Inferior parietal cortex (tissue), 1 donor: ENCODE results near the gene PLK3.
"Not testable (repeated sequence)": the region's sequence is repeated elsewhere in the genome, so short reads cannot be mapped to it uniquely, and the experiment has no call there.

Source experiments
- DNase-seq: peaks from one replicate; pipeline ENCODE4 v3.0.0-alpha.2; 2016; ENCODE audit errors: extremely low spot score

The PLK3 gene

DNA sequence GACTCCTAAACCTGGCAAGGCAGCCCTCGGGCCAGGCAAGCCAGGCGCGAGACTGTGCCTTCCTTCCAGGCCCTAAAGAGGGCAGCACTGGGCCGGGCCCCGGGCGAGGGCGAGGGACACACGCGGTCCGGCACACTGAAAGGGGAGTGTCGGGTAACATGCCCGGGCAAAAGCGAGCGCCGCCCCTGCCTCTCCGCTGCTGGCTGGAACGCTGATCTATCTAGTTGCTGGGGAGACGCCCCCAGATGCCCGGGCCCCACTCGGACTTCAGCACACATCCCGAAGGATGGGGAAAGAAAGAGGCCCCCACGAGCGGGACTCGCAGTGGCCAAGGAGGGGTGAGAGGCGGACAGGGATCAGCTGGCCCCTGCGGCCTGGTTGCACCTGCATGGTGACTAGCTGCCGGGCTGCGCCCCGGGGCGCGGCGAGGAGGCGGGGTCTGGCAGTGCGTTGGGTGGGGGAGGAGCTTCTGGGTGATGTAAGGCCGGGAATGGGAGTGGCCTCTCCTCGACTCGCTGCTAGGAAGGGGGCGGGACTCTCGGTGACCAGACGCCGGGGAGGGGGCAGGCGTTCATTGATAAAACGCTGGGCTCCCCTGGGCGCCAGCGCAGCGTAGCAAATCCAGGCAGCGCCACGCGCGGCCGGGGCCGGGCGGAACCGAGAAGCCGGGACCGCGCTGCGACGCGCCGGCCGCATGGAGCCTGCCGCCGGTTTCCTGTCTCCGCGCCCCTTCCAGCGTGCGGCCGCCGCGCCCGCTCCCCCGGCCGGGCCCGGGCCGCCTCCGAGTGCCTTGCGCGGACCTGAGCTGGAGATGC lies at the start of gene PLK3:
Gene PLK3 (plus strand): TSS at position 608 of the 815 bp plus-strand sequence. CDS start 87 bp downstream, at position 695.
- peak; percentile 93 for DNase-seq

GRCh38 chr1:44757420-44757819 lies 42.8 kb upstream of the PLK3 start:
- DNase-seq: no peak

- DNase-seq: no peak
Measured at GRCh38 chr1:44759077-44759476, 41.1 kb upstream of the PLK3 start.

DNA sequence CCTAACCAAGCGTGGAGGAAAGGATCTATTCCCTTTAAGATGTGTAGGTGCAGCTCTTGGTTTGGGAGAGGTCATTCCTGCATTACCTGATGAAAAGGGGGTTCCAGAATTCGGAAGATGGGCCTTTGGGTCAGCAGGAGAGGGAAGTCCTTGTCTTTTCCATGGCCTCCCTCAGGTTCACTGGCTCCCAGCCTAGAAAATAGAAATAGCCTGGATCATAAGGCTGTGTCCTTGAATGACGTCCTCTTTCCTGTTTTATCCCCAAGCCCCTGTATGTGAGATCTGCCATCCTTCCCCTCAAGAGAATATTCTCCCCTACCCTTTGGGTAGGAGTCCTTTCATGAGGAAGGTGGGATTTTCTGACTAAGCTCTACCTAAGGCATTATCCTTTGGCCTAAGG lies 39.3 kb upstream of the PLK3 start:
- no peak for DNase-seq

DNA sequence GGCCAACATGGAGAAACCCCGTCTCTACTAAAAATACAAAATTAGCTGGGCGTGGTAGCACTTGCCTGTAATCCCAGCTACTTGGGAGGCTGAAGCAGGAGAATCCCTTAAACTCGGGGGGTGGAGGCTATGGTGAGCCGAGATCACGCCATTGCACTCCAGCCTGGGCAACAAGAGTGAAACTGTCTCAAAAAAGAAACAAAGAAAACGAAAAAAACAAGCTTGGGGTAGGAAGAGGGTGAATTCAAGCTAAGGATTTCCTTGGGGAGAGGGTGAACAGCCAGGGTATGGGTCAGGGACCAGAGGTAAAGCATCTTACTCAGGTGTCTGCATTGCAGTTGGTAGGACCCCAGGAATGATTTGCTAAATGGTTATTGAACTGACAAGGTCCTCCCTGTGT lies 33.8 kb upstream of the PLK3 start:
- DNase-seq: not testable (repeated sequence)

DNA sequence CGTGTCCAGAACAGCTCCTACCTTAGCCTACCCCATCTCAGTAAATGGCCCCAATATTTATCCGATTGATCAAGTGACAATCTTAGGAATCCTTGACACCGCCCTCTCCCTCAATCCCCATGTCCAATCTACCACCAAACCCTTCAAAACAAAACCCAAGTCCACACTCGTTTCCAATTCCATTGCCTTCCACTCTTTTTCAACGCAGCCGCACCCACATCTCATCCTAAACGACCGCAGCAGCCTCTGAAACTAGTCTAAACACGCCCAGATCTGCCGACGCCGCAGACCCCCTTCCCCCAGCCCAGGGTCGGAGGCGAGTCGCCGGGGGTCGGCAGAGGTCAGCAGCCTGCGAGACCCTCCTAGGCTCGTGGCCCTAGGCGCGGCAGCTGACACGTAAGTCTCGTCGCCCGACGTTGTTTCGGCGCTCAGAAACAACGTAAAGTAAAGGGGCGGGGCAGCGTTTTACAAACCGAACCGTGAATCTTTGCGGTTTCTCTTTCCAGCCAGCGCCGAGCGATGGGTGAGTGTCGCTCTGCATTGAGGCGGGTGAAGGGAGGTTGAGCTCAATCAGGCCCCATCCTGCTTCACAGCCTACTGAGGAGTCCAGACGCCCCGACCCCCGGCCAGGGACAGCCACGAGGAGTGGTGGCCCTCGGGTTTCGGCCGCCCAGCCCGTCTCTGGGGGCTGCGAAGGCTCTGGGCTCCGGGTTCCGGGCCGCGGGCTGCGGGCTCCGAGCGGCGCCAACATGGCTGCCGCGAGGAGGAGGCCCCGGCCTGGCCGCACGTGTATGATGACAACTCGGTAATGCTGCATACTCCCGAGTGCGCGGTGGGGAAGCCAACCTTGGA lies 24.9 kb upstream of the PLK3 start, which contains the start of gene RPS8:
Gene RPS8 (plus strand): TSS at position 463 of the 852 bp plus-strand sequence. CDS start 57 bp downstream, at position 520.
- DNase-seq: peak; percentile 98

GRCh38 chr1:44775930-44776729 lies 24.0 kb upstream of the PLK3 start:
- DNase-seq: peak; percentile 9

DNA sequence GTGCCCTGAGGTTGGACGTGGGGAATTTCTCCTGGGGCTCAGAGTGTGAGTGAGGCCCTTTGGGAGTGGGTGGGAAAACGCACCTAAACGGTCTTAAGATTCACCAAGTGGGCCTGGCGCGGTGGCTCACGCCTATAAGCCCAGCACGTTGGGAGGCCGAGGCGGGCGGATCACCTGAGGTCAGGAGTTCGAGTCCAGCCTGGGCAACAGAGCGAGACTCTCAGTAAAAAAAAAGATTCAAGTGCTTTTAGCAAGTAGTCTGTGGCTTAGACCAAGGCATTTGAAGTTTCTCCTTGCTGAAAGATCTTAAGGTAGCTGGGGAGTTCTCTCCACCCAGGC lies 23.5 kb upstream of the PLK3 start:
- no peak for DNase-seq

DNA sequence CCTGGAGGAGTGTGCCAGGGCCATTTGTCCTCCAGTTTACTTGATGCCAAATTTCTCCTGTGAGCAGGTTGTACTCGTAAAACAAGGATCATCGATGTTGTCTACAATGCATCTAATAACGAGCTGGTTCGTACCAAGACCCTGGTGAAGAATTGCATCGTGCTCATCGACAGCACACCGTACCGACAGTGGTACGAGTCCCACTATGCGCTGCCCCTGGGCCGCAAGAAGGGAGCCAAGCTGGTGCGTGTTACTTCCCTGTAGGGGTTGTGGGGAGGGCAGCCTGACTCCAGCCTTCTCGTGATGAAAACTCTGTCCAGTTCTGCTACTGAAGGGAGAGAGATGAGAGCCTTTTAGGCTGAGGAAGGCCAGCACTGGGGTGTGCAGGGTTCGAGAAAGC lies 22.6 kb upstream of the PLK3 start:
- DNase-seq: no peak

DNA sequence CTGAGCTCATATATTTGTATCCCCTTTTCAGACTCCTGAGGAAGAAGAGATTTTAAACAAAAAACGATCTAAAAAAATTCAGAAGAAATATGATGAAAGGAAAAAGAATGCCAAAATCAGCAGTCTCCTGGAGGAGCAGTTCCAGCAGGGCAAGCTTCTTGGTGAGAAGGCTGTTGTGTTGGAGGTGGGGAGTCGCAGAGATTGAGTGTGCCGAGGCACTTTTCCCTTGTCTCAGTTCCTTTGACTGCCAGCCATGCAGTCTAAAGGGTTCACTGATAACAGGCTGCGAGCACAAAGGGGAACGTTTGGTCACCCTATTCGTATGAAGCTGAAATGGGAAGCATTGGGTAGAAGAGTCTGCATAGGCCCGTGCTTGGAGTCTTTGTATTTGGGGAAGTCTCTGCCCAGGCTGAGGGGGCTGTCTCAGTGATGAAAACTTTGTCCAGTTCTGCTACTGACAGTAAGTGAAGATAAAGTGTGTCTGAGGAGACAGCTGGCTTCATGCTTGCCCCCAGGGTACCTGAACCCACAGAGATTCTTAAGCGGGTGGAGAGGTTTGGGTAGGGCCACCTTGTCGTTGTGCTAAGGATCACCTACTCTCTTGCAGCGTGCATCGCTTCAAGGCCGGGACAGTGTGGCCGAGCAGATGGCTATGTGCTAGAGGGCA lies 22.1 kb upstream of the PLK3 start:
- DNase-seq: no peak

DNA sequence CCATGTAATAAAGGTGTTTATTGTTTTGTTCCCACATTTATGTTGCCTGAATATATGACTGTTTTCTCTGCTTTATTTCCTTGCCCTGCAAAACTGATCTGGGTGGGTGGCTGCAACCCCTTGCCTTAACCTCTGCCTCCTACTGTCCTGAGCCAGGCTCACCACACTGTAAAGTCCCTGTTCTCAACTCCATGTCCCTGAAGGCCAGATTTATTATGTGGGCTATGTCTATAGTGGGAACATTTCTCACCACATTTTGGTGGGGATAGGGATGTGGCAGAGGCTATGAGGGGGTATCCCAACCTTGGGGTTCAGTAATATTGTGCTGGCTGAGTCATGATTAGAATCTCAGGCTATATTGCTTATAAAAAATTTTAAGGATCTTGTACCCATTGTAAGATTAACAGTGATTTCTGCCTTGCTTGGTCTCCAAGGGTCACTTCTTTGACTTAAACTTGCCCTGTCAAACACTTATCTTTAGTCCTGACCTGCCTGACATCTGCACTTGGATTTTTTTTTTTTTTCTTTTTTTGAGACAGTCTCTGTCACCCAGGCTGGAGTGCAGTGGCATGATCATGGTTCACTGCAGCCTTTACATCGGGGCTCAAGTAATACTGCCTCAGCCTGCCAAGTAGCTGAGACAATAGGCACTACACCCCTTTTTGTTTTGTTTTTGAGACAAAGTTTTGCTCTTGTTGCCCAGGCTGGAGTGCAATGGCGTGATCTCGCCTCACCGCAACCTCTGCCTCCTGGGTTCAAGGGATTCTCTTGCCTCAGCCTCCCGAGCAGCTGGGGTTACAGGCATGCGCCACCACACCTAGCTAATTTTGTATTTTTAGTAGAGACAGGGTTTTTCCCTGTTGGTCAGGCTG lies 21.2 kb upstream of the PLK3 start:
- DNase-seq: no peak

DNA sequence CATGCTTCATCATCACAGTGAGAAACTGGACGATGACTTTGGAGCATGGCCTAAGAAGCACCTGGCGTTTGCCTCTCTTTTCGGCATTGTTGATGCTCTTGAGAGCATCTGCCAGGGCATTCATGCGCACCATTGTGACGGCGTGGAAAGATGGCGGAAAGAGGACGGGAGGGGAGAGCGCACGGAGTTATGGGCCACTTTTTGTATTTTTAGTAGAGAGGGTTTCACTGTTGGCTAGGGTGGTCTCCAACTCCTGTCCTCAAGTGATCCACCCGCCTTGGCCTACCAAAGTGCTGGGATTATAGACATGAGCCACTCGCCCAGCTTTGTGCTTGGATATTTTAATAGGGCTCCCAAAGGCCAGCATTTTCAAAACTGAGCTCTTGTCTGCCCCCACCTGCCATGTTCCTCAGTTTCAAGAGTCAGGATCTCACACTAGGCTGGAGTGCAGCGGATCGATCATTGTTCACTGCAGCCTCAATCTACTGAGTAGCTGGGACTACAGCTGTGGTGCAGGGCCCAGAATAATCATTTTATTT lies 19.5 kb upstream of the PLK3 start:
- DNase-seq: no peak

DNA sequence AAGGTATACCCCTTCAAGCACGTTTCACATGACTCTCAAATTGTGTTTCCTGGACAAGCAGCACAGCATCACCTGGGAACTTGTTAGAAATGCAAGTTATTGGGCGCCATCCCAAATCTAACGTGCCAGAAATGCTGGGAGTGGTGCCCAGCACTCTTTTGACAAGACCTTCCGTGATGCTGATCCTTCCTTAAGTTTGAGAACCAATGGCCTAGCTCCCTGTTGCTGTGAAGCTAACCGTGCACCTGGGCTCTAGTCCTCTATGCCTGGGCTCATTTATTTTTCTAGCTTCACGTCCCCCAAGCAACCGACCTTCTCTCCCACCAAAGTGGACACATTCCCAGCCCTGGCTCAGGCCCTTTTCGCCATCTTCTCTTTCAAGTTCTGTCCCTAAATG lies 16.5 kb upstream of the PLK3 start:
- DNase-seq: no peak

DNA sequence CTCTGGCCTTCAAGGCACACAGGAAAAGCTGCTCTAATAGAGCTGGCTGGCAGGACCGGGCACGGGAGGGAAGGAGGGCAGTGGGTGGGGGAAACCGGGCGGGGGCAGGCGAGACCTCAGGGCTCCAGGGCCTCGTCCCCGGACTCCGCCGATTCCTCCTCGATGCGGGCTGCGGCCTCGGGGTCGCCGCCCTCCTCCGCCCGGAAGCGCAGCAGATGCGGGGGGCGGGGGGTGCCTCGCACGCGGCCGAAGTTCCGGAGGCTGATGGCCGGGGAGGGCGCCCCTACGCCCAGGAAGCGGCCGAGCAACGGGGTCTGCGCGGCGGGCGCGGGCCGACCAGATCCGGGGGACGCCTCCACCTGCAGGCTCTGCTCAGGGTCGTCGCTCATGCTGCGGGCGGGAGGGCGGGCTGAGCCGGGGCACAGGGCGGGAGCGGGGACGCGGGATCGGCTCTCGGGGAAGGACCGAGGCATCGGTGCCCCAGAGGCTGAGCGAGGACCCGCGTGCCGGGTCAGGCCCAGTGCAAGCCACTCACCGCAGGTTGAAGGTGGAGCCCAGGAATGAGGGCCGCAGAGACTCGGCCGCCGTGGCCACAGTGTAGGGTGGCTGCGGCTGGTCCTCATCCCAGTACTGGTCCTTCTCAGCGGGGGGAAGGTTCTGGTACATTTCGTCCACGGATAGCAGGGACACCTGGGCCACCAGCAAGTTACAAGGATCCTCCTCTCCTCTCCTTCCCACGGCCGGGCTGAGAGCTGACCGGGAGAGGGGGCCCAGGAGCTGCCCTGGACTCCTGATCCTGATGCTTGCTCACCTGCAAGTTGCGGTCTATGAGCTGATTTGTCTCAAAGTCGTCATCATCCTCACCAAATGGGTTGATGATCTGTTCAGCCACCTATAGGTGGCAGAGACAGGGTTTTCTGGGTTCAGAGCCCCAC lies 15.8 kb upstream of the PLK3 start:
- DNase-seq: no peak

- DNase-seq: no peak
Measured at GRCh38 chr1:44785029-44785380, 15.2 kb upstream of the PLK3 start.

DNA sequence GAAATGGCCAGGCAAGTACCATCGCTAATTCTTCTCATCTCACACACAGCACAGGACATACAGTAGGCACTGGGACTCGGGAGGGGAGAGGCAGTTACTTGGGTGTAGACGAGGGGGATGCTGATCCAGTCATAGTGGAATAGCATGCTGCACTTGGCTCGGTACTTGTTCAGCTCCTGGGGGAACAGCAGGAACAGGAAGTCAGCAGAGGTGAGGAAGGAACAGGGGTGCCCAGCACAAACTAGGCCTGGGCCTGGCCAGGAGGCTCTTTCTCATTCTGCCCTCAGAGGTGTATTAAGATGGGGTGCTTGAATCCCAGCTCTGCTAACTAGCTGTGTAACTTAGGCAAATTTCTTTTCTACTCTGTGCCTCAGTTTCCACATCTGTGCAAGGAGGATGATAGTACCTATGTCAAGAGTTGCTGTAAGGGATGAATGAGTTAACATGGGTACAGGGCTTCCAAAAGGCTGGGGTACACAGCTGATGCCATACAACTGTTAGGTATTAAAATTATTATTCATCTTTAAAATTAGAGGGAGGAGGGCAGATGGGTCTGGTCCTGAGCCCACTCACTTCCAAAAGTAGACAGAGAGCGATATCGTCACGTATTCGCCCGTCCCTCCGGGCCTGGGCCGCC lies 14.6 kb upstream of the PLK3 start:
- no peak for DNase-seq

GRCh38 chr1:44786138-44786840 lies 13.9 kb upstream of the PLK3 start:
- peak; percentile 35 for DNase-seq

- no peak for DNase-seq
Measured at GRCh38 chr1:44786841-44787426, 13.2 kb upstream of the PLK3 start.
